ENCODE results near the gene SULT1B1. TPM values are rescaled to one million over a fixed set of nuclear protein-coding genes. Genes with fewer than 3 reads are reported as not detected.

Gene SULT1B1
- total RNA-seq: under 0.01 and 0.14 TPM in 2 replicates

DNA sequence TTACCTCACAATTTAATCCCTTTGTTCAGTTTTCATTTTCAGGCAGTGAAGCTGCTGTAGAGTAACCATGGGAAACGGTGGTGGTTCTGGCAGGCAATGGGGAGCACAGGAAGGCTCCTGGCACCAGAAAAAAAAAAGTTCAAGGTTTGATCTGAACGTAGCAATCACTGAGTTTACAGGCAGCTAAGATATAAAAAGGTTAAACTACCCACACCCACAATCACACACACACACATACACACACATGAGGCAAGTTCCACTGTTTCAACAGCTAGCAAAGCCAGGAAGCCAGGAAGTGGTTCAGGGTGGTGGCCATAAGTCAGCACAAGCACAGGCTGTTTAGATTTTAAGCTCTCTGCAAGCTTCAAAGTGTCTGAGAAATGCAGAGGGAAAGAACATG lies at the start of gene SULT1B1:
Gene SULT1B1, minus strand, starts transcription at position 166 of the 400 bp plus-strand sequence. CDS start 5,403 bp downstream, outside the sequence.

Other genes with a start within 250 kb of the SULT1B1 start
- gene UGT2A2, start 121.0 kb downstream of the SULT1B1 start, total RNA-seq: not detected in 2 replicates
- not detected in 2 replicates for gene UGT2A1, start 107.4 kb downstream of the SULT1B1 start, total RNA-seq
- 0.09 and 0.14 TPM in 2 replicates for gene SULT1E1, start 99.5 kb upstream of the SULT1B1 start, total RNA-seq
- not detected in 2 replicates for gene CSN1S1, start 170.4 kb upstream of the SULT1B1 start, total RNA-seq
- gene CSN2, start 205.1 kb upstream of the SULT1B1 start, total RNA-seq: not detected in 2 replicates
- gene STATH, start 235.3 kb upstream of the SULT1B1 start, total RNA-seq: 0.14 TPM in 1 of 2 replicates, not detected in the other